Measurements from ENCODE around the gene KRTAP3-2. TPM values are rescaled to one million over a fixed set of nuclear protein-coding genes. Genes with fewer than 3 reads are reported as not detected.

Gene KRTAP3-2
- total RNA-seq, 1 experiment from 2014 or later: not detected

- Mint-ChIP-seq H3K4me1 (ENCODE audit: insufficient read depth, unreplicated experiment) (peaks cover 21% of the 10 kb centered on the region), H3K27me3 (ENCODE audit: insufficient read depth, unreplicated experiment) (no peaks in the 10 kb centered on the region), H3K4me3 (ENCODE audit: unreplicated experiment) (no peak overlapping the region), H3K36me3 (ENCODE audit: insufficient read depth, unreplicated experiment) (no peaks in the 10 kb centered on the region), H3K27ac (ENCODE audit: low read depth, unreplicated experiment) (no peak overlapping the region), H3K9me3 (ENCODE audit: unreplicated experiment) (no peaks in the 10 kb centered on the region)
- intact Hi-C loops (cut with micrococcal nuclease): no loop called here
- no peak for TF ChIP-seq CTCF (IDR thresholded peaks at IDR 0.05; ENCODE audit: unreplicated experiment)
- ChIA-PET CTCF (interaction anchor here (0.6 to 1.7 kb wide), 2 partner anchors 50 to 336 kb away, joined by 3 to 5 read pairs; no protein-coding TSS in a partner anchor), POLR2A (interaction anchor here (1.2 kb wide), 1 partner anchor 23 kb away, joined by 3 read pairs; the partner anchor contains the start of gene KRT23)
- no peak for DNase-seq (ENCODE audit: unreplicated experiment)
- BruUV-seq (replicated peaks): no TSS peak
Measured at GRCh38 chr17:40960144-40960543, 39.6 kb downstream of the KRTAP3-2 start.

GRCh38 chr17:40958086-40958953 lies 41.4 kb downstream of the KRTAP3-2 start:
- no peak for TF ChIP-seq CTCF (IDR thresholded peaks at IDR 0.05; ENCODE audit: unreplicated experiment)
- BruUV-seq (replicated peaks): no TSS peak
- DNase-seq (ENCODE audit: unreplicated experiment): no peak
- Mint-ChIP-seq H3K4me1 (ENCODE audit: insufficient read depth, unreplicated experiment) (peaks cover 27% of the 10 kb centered on the region), H3K4me3 (ENCODE audit: unreplicated experiment) (no peak overlapping the region), H3K36me3 (ENCODE audit: insufficient read depth, unreplicated experiment) (no peaks in the 10 kb centered on the region), H3K9me3 (ENCODE audit: unreplicated experiment) (no peaks in the 10 kb centered on the region), H3K27me3 (ENCODE audit: insufficient read depth, unreplicated experiment) (no peaks in the 10 kb centered on the region), H3K27ac (ENCODE audit: low read depth, unreplicated experiment) (no peak overlapping the region)
- intact Hi-C loops (cut with micrococcal nuclease): no loop called here
- POLR2A ChIA-PET: interaction anchor here (1.4 kb wide), 1 partner anchor 48 kb away, joined by 9 read pairs; no protein-coding TSS in a partner anchor
- CTCF ChIA-PET: interaction anchor here (0.9 to 1.7 kb wide), 3 partner anchors 48 to 705 kb away, joined by 3 to 5 read pairs (median 3); no protein-coding TSS in a partner anchor

- Mint-ChIP-seq H3K4me3 (ENCODE audit: unreplicated experiment) (no peak overlapping the region), H3K9me3 (ENCODE audit: unreplicated experiment) (no peaks in the 10 kb centered on the region), H3K27ac (ENCODE audit: low read depth, unreplicated experiment) (no peak overlapping the region), H3K27me3 (ENCODE audit: insufficient read depth, unreplicated experiment) (no peaks in the 10 kb centered on the region), H3K4me1 (ENCODE audit: insufficient read depth, unreplicated experiment) (peaks cover 37% of the 10 kb centered on the region), H3K36me3 (ENCODE audit: insufficient read depth, unreplicated experiment) (no peaks in the 10 kb centered on the region)
- TF ChIP-seq CTCF (IDR thresholded peaks at IDR 0.05; ENCODE audit: unreplicated experiment): no peak
- intact Hi-C loops (cut with micrococcal nuclease): no loop called here
- CTCF ChIA-PET: interaction anchor here (0.8 to 1.2 kb wide), 3 partner anchors 85 to 592 kb away, joined by 3 to 4 read pairs (median 3); no protein-coding TSS in a partner anchor
- BruUV-seq (replicated peaks): no TSS peak
- POLR2A ChIA-PET: interaction anchor here (0.8 to 1.4 kb wide), 6 partner anchors 39 to 733 kb away, joined by 3 to 9 read pairs (median 4); no protein-coding TSS in a partner anchor
- peak; percentile 76 for DNase-seq (ENCODE audit: unreplicated experiment)
Measured at GRCh38 chr17:40956401-40957254, 43.1 kb downstream of the KRTAP3-2 start.

Data from MCF 10A (cell line).